ENCODE data around the gene MS4A6E.

Gene MS4A6E

DNA sequence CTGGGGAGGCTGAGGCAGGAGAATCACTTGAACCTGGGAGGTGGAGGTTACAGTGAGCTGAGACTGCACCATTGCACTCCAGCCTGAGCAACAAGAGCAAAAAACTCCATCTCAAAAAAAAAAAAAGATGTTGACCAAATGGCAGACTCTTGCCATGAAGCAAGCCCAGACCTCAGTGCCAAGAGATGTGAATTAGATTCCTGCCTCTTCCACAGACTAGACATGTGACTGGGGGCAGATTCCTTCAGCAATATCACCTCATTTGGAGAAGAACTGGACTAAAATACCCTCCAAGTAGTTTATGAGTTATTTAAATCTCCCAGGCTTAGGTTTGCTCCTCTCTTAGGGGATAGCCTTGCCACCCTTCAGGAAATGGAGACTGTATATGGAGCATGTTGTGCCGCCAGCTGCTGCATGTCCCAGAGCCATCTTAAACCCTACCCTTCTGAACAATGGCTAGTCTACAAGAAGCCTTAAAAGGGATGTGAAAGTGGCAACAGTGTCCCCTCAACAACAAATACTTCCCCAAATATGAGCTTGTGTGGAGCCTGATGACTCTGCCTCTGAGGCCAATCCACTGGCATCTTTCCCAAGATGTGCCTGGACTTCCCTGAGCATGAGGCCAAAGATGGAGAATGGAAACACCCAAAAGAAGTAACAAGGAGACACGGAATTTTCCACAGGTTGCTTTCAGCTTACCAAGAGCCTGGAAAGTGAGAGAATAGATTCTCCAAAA lies 50.5 kb downstream of the MS4A6E start:
- DNase-seq, result no peak

DNA sequence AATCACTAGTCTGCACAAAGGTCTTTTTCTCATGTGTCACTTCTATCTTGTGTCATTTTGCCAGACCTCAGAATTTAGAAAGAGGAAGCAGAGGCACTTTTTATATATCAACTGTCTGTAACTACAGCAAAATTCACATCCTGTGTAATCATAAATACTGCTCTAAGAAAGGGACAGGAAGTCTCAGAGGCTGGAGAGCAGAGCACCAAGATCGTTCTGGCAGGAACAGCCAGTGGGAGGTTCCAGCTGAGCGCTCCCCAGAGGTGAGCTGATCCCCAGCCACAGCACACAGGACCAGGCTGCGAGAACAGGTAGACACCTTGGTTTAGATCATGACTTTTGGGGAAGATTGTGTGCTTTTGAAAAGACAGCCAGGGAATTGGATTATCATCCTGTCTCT lies 51.3 kb downstream of the MS4A6E start, which contains the start of gene MS4A7:
TSS of gene MS4A7 (plus strand) at position 179 of the 400 bp plus-strand sequence. CDS start 4,610 bp downstream, outside the sequence.
- no peak for DNase-seq

DNA sequence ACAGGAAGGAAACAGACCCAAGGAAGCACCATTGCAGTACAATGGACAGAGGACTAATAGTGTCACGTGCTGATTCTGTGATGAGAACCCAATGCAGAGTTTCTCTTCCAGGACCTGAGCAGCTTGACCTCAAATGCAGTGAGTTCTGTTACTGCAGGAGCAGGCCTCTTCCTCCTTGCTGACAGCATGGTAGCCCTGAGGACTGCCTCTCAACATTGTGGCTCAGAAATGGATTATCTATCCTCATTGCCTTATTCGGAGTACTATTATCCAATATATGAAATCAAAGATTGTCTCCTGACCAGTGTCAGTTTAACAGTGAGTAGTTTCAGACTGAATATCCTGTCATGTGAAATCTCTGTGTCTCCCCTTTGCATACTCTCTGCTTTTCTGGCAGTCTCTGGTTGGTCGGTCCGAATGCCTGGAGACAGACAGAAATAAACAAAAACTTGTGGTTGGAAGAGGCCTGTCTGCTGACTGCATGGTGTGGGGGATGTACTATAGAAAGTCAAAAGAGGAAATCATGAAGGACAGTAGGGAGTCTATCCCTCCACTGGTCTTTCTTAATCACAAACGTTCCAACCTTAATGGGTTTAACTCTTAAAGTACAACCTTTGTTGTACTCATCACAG lies 62.3 kb downstream of the MS4A6E start:
- no peak for DNase-seq

DNA sequence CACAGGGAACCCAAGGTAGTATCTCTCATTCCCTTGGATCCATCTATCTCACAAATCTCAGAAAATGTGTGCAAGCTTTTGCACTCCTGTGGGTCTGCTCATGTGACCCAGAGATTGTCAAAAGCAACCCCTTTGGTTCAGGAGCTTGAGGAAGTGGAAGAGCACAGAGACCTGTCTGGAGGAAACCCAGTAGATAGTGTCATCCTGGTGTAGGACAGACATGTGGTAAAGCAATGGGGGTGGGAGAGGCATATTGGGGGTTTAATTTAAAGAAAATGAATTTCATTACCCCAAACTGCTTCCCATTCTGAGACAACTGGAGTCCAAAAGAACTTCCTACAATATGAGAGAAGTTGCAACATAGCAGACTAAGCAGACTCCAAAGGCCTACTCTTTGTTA lies 63.4 kb downstream of the MS4A6E start:
- DNase-seq, result no peak
